ENCODE data around the gene DSPP.

Gene DSPP

GRCh38 chr4:87620491-87620890 lies 12.2 kb downstream of the DSPP start:
- Histone ChIP-seq H3K36me3 (ENCODE audit: control insufficient read depth in 5 of 5, insufficient read depth in 5 of 5, low read length in 5 of 5) (no peaks in the 10 kb centered on the region), H3K9ac (ENCODE audit: low read length in 5 of 5) (no peak overlapping the region), H3K27me3 (ENCODE audit: control insufficient read depth in 5 of 5, insufficient read depth in 4 of 5, low read length in 5 of 5) (no peaks in the 10 kb centered on the region), H3K4me1 (ENCODE audit: control insufficient read depth in 5 of 5, insufficient read depth in 5 of 5, low read length in 5 of 5) (peaks cover 0 to 6% (median 0%) of the 10 kb centered on the region in 5 donors), H3K27ac (ENCODE audit: low read depth, low read length) (no peak overlapping the region), H3K4me3 (ENCODE audit: low read depth in 1 of 5, low read length in 5 of 5) (no peak overlapping the region), H3K9me3 (ENCODE audit: control insufficient read depth in 5 of 5, low read length in 5 of 5) (no peaks in the 10 kb centered on the region)

GRCh38 chr4:87622303-87622702 lies 14.0 kb downstream of the DSPP start:
- H3K4me3 ChIP-seq (ENCODE audit: low read depth in 1 of 5, low read length in 5 of 5), result no peak overlapping the region
- H3K36me3 ChIP-seq (ENCODE audit: control insufficient read depth in 5 of 5, insufficient read depth in 5 of 5, low read length in 5 of 5), result peaks cover 0 to 4% (median 0%) of the 10 kb centered on the region in 5 donors
- H3K4me1 ChIP-seq (ENCODE audit: control insufficient read depth in 5 of 5, insufficient read depth in 5 of 5, low read length in 5 of 5), result peaks cover 0 to 6% (median 0%) of the 10 kb centered on the region in 5 donors
- no peaks in the 10 kb centered on the region for H3K27me3 ChIP-seq (ENCODE audit: control insufficient read depth in 5 of 5, insufficient read depth in 4 of 5, low read length in 5 of 5)
- H3K9ac ChIP-seq (ENCODE audit: low read length in 5 of 5), result no peak overlapping the region
- H3K27ac ChIP-seq (ENCODE audit: low read depth, low read length), result no peak overlapping the region
- peaks cover 0 to 2% (median 0%) of the 10 kb centered on the region in 5 donors for H3K9me3 ChIP-seq (ENCODE audit: control insufficient read depth in 5 of 5, low read length in 5 of 5)

- Histone ChIP-seq H3K9me3 (ENCODE audit: control insufficient read depth in 5 of 5, low read length in 5 of 5) (peaks cover 0 to 2% (median 0%) of the 10 kb centered on the region in 5 donors), H3K27ac (ENCODE audit: low read depth, low read length) (no peak overlapping the region), H3K36me3 (ENCODE audit: control insufficient read depth in 5 of 5, insufficient read depth in 5 of 5, low read length in 5 of 5) (peaks cover 0 to 4% (median 0%) of the 10 kb centered on the region in 5 donors), H3K4me3 (ENCODE audit: low read depth in 1 of 5, low read length in 5 of 5) (no peak overlapping the region), H3K27me3 (ENCODE audit: control insufficient read depth in 5 of 5, insufficient read depth in 4 of 5, low read length in 5 of 5) (no peaks in the 10 kb centered on the region), H3K4me1 (ENCODE audit: control insufficient read depth in 5 of 5, insufficient read depth in 5 of 5, low read length in 5 of 5) (peaks cover 0 to 6% (median 0%) of the 10 kb centered on the region in 5 donors), H3K9ac (ENCODE audit: low read length in 5 of 5) (no peak overlapping the region)
Observed at GRCh38 chr4:87624698-87625097, 16.4 kb downstream of the DSPP start.

DNA sequence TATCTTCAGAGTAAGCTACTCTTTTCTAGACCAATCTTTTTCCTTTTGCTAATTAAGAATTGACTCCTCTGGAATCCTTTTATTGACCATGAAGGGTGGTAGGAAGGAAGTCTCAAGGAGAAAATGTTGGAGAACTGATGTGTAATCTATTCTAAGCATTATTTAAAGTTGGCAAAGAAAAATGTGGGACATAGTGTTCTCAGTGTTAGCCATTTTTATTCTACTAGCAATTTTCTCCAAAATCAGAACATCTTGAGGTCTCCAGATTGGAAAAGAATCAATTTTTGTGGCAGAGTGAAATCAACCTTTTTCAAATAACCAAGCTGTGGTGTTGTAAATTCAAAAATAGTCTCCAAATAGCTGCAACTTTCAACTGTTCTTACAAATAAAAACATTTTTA lies 23.3 kb downstream of the DSPP start:
- H3K4me3 ChIP-seq (ENCODE audit: low read depth in 1 of 5, low read length in 5 of 5), result no peak overlapping the region
- no peak overlapping the region for H3K9ac ChIP-seq (ENCODE audit: low read length in 5 of 5)
- no peaks in the 10 kb centered on the region for H3K9me3 ChIP-seq (ENCODE audit: control insufficient read depth in 5 of 5, low read length in 5 of 5)
- H3K27me3 ChIP-seq (ENCODE audit: control insufficient read depth in 5 of 5, insufficient read depth in 4 of 5, low read length in 5 of 5), result no peaks in the 10 kb centered on the region
- H3K27ac ChIP-seq (ENCODE audit: low read depth, low read length), result no peak overlapping the region
- H3K4me1 ChIP-seq (ENCODE audit: control insufficient read depth in 5 of 5, insufficient read depth in 5 of 5, low read length in 5 of 5), result peaks cover 2 to 12% (median 8%) of the 10 kb centered on the region in 5 donors
- no peaks in the 10 kb centered on the region for H3K36me3 ChIP-seq (ENCODE audit: control insufficient read depth in 5 of 5, insufficient read depth in 5 of 5, low read length in 5 of 5)

DNA sequence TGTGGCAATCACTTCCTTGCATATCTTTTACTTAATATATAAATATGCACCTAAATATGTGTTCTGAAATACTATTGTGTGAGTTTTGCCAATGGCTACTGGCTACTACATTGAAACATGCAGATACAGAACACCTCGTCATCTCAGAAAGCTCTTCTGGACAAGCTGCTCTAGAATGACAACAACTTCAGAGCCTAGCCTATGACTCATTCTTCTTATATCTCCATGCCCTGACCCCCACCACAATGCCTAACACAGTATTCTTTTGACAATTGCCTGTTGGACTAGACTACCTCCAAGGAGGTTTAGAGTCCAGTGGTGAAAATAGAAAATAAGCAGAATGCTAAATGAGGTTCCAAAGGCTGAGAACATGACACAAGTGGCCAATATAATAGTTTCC lies 24.1 kb downstream of the DSPP start:
- H3K4me1 ChIP-seq (ENCODE audit: control insufficient read depth in 5 of 5, insufficient read depth in 5 of 5, low read length in 5 of 5), result peaks cover 2 to 12% (median 8%) of the 10 kb centered on the region in 5 donors
- H3K9me3 ChIP-seq (ENCODE audit: control insufficient read depth in 5 of 5, low read length in 5 of 5), result no peaks in the 10 kb centered on the region
- H3K4me3 ChIP-seq (ENCODE audit: low read depth in 1 of 5, low read length in 5 of 5), result no peak overlapping the region
- no peak overlapping the region for H3K9ac ChIP-seq (ENCODE audit: low read length in 5 of 5)
- no peaks in the 10 kb centered on the region for H3K27me3 ChIP-seq (ENCODE audit: control insufficient read depth in 5 of 5, insufficient read depth in 4 of 5, low read length in 5 of 5)
- no peaks in the 10 kb centered on the region for H3K36me3 ChIP-seq (ENCODE audit: control insufficient read depth in 5 of 5, insufficient read depth in 5 of 5, low read length in 5 of 5)
- H3K27ac ChIP-seq (ENCODE audit: low read depth, low read length), result no peak overlapping the region

- no peak overlapping the region for H3K9ac ChIP-seq (ENCODE audit: low read length in 5 of 5)
- H3K27ac ChIP-seq (ENCODE audit: low read depth, low read length), result no peak overlapping the region
- no peak overlapping the region for H3K4me3 ChIP-seq (ENCODE audit: low read depth in 1 of 5, low read length in 5 of 5)
- no peaks in the 10 kb centered on the region for H3K36me3 ChIP-seq (ENCODE audit: control insufficient read depth in 5 of 5, insufficient read depth in 5 of 5, low read length in 5 of 5)
- H3K27me3 ChIP-seq (ENCODE audit: control insufficient read depth in 5 of 5, insufficient read depth in 4 of 5, low read length in 5 of 5), result no peaks in the 10 kb centered on the region
- peaks cover 2 to 12% (median 8%) of the 10 kb centered on the region in 5 donors for H3K4me1 ChIP-seq (ENCODE audit: control insufficient read depth in 5 of 5, insufficient read depth in 5 of 5, low read length in 5 of 5)
- H3K9me3 ChIP-seq (ENCODE audit: control insufficient read depth in 5 of 5, low read length in 5 of 5), result no peaks in the 10 kb centered on the region
Observed at GRCh38 chr4:87633243-87633642, 24.9 kb downstream of the DSPP start.

- Histone ChIP-seq H3K36me3 (ENCODE audit: control insufficient read depth in 5 of 5, insufficient read depth in 5 of 5, low read length in 5 of 5) (no peaks in the 10 kb centered on the region), H3K27me3 (ENCODE audit: control insufficient read depth in 5 of 5, insufficient read depth in 4 of 5, low read length in 5 of 5) (no peaks in the 10 kb centered on the region), H3K27ac (ENCODE audit: low read depth, low read length) (no peak overlapping the region), H3K9me3 (ENCODE audit: control insufficient read depth in 5 of 5, low read length in 5 of 5) (no peaks in the 10 kb centered on the region), H3K4me1 (ENCODE audit: control insufficient read depth in 5 of 5, insufficient read depth in 5 of 5, low read length in 5 of 5) (no peaks in the 10 kb centered on the region), H3K9ac (ENCODE audit: low read length in 5 of 5) (no peak overlapping the region), H3K4me3 (ENCODE audit: low read depth in 1 of 5, low read length in 5 of 5) (no peak overlapping the region)
Observed at GRCh38 chr4:87644286-87644685, 36.0 kb downstream of the DSPP start.

DNA sequence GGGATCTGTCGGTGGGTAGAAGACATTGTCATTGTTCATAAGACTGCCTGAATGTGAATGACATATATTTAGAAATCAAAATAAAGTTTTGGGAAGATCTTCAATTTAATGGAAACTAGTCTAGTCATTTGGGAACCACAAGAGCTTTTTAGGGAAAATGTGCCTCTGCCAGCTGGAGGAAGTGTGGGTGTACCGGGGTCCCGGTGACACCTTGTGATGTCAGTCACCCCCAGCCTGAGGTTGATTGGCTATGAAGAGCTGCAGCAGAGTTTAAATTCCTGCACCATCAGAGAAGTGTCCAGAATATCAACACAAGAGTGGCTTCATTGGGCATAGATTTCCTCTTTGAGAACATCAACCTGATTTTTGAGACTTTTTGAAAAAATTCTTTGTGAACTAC lies 41.7 kb downstream of the DSPP start, which contains the start of gene DMP1:
TSS of gene DMP1 (plus strand) at position 301 of the 400 bp plus-strand sequence. CDS start 6,213 bp downstream, outside the sequence.
- no peaks in the 10 kb centered on the region for H3K27me3 ChIP-seq (ENCODE audit: control insufficient read depth in 5 of 5, insufficient read depth in 4 of 5, low read length in 5 of 5)
- H3K9me3 ChIP-seq (ENCODE audit: control insufficient read depth in 5 of 5, low read length in 5 of 5), result no peaks in the 10 kb centered on the region
- H3K9ac ChIP-seq (ENCODE audit: low read length in 5 of 5), result no peak within 1 kb of the TSS
- H3K36me3 ChIP-seq (ENCODE audit: control insufficient read depth in 5 of 5, insufficient read depth in 5 of 5, low read length in 5 of 5), result no peaks in the 10 kb centered on the region
- H3K27ac ChIP-seq (ENCODE audit: low read depth, low read length), result no peak within 1 kb of the TSS
- no peaks in the 10 kb centered on the region for H3K4me1 ChIP-seq (ENCODE audit: control insufficient read depth in 5 of 5, insufficient read depth in 5 of 5, low read length in 5 of 5)
- H3K4me3 ChIP-seq (ENCODE audit: low read depth in 1 of 5, low read length in 5 of 5), result no peak within 1 kb of the TSS

GRCh38 chr4:87650938-87651337 lies 42.6 kb downstream of the DSPP start:
- no peaks in the 10 kb centered on the region for H3K27me3 ChIP-seq (ENCODE audit: control insufficient read depth in 5 of 5, insufficient read depth in 4 of 5, low read length in 5 of 5)
- H3K36me3 ChIP-seq (ENCODE audit: control insufficient read depth in 5 of 5, insufficient read depth in 5 of 5, low read length in 5 of 5), result no peaks in the 10 kb centered on the region
- H3K9ac ChIP-seq (ENCODE audit: low read length in 5 of 5), result no peak overlapping the region
- H3K4me1 ChIP-seq (ENCODE audit: control insufficient read depth in 5 of 5, insufficient read depth in 5 of 5, low read length in 5 of 5), result no peaks in the 10 kb centered on the region
- H3K4me3 ChIP-seq (ENCODE audit: low read depth in 1 of 5, low read length in 5 of 5), result no peak overlapping the region
- no peak overlapping the region for H3K27ac ChIP-seq (ENCODE audit: low read depth, low read length)
- H3K9me3 ChIP-seq (ENCODE audit: control insufficient read depth in 5 of 5, low read length in 5 of 5), result no peaks in the 10 kb centered on the region

GRCh38 chr4:87651941-87652340 lies 43.6 kb downstream of the DSPP start:
- Histone ChIP-seq H3K4me1 (ENCODE audit: control insufficient read depth in 5 of 5, insufficient read depth in 5 of 5, low read length in 5 of 5) (no peaks in the 10 kb centered on the region), H3K9ac (ENCODE audit: low read length in 5 of 5) (no peak overlapping the region), H3K27me3 (ENCODE audit: control insufficient read depth in 5 of 5, insufficient read depth in 4 of 5, low read length in 5 of 5) (no peaks in the 10 kb centered on the region), H3K36me3 (ENCODE audit: control insufficient read depth in 5 of 5, insufficient read depth in 5 of 5, low read length in 5 of 5) (no peaks in the 10 kb centered on the region), H3K4me3 (ENCODE audit: low read depth in 1 of 5, low read length in 5 of 5) (no peak overlapping the region), H3K27ac (ENCODE audit: low read depth, low read length) (no peak overlapping the region), H3K9me3 (ENCODE audit: control insufficient read depth in 5 of 5, low read length in 5 of 5) (no peaks in the 10 kb centered on the region)

Measured in subcutaneous abdominal adipose tissue (tissue), 5 donors.